NCI-H2029 treated with DMSO at 0.1 percent for 48 hours (cell line): ENCODE measurements around the gene CLIC1.

Experiments used
- DNase-seq: peaks from one replicate; lab custom pipeline; 2025; lab: John Stamatoyannopoulos, UW

The CLIC1 gene

DNA sequence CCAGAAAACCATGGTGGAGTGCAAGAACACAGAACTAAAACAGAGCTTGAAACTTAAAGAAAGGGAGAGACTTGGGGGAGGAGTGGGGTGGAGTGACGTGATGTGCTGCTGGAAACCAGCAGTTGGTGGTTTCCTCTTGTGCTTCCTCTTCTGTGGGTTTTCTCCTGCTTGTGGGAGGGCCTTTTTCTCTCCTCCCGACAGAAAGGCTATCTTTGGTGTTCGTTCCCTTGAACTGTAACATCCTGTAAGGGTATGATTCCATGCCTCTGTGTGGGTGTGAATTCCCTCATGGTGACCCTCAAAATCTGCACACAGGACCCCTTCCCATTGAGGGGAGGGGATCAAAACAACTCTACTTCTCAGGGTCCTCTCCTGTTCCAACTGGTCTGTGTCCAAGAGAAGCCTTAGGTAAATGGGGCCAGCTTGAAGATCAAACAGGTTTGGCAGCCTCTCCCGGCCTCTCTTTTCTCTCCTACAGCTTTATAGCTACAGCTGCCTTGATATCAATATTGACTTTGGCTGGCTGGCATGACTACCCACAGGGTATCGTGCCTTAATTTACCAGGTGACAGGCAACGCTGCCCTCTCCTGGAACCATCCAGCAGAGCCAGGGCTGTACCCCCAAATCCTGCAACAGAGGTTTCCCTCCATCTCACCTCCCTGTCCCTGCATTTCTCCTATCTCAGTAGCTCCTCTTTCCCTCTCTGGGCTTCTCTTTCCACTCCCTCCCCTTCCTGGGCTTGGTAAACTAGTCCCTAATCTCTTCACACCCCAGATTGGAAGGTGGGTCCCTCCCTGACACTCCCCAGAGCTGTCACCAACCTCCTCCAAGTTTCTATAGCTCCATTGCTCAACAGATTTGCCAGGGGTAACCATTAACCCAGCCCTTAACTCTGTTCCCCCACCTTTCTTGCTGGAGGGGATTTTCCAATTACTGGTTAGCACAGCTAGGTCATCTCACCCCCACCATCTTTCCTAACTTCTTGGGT, 2.0 kb upstream of the CLIC1 start:
- DNase-seq = peak; percentile 97

- peak; percentile 75 for DNase-seq
Observed at GRCh38 chr6:31737315-31737990, 1.1 kb upstream of the CLIC1 start.

DNA sequence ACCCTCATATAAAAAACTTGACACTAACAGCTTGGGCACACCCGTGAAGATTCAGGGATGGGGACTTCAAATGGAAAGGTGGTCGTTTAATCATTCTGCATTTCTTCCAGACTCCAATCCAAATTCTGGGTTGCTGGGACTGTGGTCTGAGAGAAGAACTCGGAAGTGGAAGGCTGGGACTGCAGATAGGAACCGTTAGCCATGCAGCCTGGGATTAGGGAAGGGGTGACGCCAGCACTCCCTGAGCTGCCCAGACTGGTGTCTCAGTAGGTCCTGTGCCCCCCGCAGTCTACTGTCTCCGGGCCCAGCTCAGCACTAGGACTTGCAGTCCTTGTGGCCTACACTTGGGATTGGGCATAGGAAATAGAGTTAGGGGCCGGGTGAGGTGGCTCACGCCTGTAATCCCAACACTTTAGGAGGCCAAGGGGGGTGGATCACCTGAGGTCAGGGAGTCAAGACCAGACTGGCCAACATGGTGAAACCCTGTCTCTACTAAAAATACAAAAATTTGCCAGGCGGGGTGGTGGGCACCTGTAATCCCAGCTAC, 511 bp upstream of the CLIC1 start:
- no peak for DNase-seq

DNA sequence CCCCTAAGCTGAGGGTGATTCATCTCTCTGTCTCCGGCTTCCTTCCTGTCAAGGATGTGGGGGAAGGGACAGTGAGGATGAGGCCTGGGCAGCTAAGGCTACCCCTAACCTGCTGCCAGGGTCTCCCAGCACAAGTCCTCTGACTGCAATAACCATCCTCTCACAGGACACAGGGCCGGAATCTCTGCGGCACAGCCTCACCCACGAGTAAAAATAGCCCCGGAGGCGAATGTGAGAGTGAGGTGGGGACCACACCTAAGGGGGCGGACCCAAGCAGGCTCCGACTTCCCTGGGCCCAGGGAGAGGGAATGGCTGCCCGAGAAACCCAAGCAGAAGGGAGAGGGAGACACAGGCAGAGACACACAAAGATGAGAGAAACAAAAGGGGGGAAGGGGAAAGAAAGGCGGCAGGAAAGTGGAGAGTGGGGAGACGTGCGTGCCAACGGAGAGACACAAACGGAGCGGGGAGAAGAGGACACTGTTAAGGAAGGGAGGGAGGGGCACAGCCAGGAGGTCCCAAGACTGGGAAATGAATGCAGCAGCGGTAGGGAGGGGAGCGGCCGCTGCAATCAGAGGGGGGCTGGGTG, 1.4 kb downstream of the CLIC1 start:
- DNase-seq = no peak

DNA sequence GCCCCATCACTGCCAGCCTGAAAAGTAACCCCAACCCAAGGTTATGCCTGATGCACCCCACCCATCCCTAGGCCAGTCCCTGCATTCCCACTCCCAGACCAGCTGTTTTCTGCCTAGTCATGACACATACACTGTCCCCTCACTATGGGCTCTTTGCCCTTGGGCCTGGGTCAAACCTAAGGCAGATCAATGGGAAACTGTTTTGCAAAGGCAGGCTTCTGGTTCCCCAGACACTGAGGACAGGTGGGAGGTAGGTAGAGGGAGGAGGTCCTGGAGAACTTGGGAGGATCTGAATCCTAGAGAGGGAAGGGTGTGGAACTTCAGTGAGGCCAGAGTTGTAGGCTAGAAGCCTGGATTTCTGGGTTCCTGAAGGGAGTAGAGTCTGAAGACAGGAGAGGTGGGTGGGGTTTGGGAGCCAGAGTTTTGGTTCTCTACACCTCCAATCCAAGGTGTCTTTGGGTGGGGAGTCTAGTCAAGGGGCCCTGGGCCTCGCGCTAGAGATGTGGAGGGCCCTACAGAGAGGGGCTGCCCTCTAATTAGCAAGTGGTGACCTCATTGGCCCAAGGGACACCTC, 2.0 kb downstream of the CLIC1 start:
- no peak for DNase-seq

GRCh38 chr6:31733734-31734133, 2.6 kb downstream of the CLIC1 start:
- no peak for DNase-seq

DNA sequence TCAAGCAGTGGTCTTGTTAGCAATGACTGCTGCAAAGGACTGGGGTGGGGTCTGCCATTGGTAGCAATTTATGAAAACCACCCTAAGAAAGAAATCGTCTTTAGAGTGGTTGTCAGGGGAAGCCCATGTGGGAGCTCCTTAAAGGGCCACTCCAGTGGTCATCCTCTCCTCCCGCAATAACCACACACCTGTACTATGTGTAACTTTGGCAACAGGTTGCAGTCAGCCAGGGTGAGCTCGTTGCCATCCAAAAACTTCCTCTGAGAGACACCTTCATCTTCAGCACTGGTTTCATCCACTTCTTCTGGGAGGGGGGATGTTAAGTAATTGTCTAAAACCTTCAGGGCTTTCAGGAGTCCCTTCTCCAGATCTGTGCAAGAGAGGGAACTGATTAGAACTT, 4.3 kb downstream of the CLIC1 start:
- DNase-seq = no peak

DNA sequence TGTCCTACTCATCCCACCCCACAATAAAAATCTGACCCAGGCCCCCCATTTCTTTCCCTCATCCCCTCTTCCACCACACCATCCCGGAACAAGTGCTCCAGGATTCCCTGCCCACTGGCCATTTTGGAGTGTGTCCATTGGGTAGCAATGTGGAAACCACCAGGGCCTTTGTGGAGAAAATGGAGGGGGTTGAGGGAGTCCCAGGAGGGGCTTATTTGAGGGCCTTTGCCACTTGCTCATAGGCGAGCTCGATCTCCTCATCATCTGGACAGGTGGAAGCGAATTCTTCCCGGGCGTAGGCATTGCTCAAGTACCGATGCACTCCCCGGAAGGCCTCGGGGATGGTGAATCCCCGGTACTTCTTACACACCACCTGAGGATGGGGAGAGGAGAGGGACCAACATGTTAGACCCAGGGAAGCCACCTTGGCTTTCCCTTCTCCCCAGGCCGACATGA, 5.7 kb downstream of the CLIC1 start:
- no peak for DNase-seq

DNA sequence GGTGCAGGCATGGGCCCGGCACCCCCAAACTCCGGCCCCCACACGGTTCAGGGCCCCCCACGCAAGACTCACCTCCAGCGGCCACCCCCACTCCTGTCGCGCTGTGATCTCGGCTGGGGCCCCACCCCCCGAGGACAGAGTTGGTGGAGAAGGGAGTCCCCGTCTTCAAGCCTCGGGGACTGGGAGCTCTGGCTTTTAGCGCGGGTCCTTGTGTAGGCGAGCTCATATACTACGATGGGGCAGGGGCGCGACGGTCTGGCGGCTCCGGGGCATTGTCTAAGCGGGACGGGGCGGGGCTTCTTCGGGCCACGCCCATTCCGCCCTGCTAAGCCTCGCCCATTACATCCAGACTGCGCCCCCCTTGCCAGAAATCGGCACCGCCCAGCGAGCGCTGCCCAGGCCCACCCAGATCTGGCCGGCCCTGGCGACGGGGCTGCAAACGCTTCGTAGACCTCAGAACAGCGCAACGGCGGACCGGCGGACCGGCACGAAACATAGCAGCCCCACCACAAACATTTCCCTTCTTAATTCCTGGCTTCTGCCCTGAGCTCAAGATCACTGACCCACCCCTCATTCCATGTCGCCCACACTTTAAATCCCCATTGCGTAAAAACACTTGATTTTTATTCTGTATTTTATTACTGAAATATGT, 6.2 kb downstream of the CLIC1 start:
- DNase-seq = no peak

- DNase-seq = peak; percentile 63
Observed at GRCh38 chr6:31729515-31729978, 6.8 kb downstream of the CLIC1 start.

GRCh38 chr6:31728767-31729514, 7.4 kb downstream of the CLIC1 start, which contains the start of gene DDAH2:
TSS of gene DDAH2 (minus strand) at chr6:31729299. CDS start at chr6:31729161, 138 bp downstream.
- DNase-seq = no peak

- no peak for DNase-seq
Observed at GRCh38 chr6:31727717-31728671, 8.3 kb downstream of the CLIC1 start.

- DNase-seq = no peak
Observed at GRCh38 chr6:31727034-31727716, 9.2 kb downstream of the CLIC1 start.

GRCh38 chr6:31725502-31726350, 10.6 kb downstream of the CLIC1 start:
- DNase-seq = no peak

- DNase-seq = no peak
Observed at GRCh38 chr6:31723980-31724691, 12.2 kb downstream of the CLIC1 start.

DNA sequence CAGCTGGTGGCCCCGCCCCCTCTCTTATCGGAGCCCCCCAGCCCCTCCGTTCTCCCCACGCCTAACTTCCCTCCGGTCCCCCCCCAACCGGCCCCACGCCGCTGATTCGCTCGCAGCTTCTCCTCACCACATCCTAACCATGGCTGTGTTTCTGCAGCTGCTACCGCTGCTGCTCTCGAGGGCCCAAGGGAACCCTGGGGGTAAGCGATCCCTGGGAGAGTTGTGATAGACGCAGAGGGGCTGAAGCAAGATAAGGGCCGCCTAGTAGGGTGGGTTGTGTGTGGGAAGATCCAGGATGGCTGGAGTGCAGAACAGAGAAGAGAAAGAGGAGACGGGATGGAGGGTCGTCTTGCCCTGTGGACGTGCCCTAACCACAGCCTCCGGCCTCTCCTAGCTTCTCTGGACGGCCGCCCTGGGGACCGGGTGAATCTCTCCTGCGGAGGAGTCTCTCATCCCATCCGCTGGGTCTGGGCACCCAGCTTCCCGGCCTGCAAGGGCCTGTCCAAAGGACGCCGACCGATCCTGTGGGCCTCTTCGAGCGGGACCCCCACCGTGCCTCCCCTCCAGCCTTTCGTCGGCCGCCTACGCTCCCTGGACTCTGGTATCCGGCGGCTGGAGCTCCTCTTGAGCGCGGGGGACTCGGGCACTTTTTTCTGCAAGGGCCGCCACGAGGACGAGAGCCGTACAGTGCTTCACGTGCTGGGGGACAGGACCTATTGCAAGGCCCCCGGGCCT, 12.9 kb downstream of the CLIC1 start, which contains the start of gene MPIG6B:
Gene MPIG6B (plus strand): TSS at position 129 of the 735 bp plus-strand sequence. CDS start 11 bp downstream, at position 140.
- DNase-seq = no peak
